Medulla oblongata (tissue), 1 donor: ENCODE measurements around the gene TANC1.
"Not testable (repeated sequence)": the region's sequence is repeated elsewhere in the genome, so short reads cannot be mapped to it uniquely, and the experiment has no call there.

ENCODE experiments used
- DNase-seq: peaks from one replicate; pipeline ENCODE4 v3.0.0-alpha.2; 2015; ENCODE audit errors: extremely low spot score

TANC1 gene

GRCh38 chr2:159089543-159089942 is 121.1 kb downstream of the TANC1 start:
- DNase-seq, result peak; percentile 61

- no peak for DNase-seq
Observed at GRCh38 chr2:159090514-159091201, 122.2 kb downstream of the TANC1 start.

GRCh38 chr2:159091381-159091780 is 122.9 kb downstream of the TANC1 start:
- no peak for DNase-seq

GRCh38 chr2:159091976-159092375 is 123.5 kb downstream of the TANC1 start:
- DNase-seq, result no peak

GRCh38 chr2:159093497-159093896 is 125.1 kb downstream of the TANC1 start:
- DNase-seq, result no peak

GRCh38 chr2:159094173-159094737 is 125.8 kb downstream of the TANC1 start:
- DNase-seq, result peak; percentile 53

GRCh38 chr2:159095813-159096212 is 127.4 kb downstream of the TANC1 start:
- no peak for DNase-seq

GRCh38 chr2:159096302-159096855 is 127.9 kb downstream of the TANC1 start:
- DNase-seq, result not testable (repeated sequence)

GRCh38 chr2:159096901-159097300 is 128.5 kb downstream of the TANC1 start:
- no peak for DNase-seq

- DNase-seq, result no peak
Observed at GRCh38 chr2:159098361-159098760, 129.9 kb downstream of the TANC1 start.

GRCh38 chr2:159098921-159099411 is 130.5 kb downstream of the TANC1 start:
- DNase-seq, result no peak

GRCh38 chr2:159101755-159102489 is 133.5 kb downstream of the TANC1 start:
- no peak for DNase-seq

GRCh38 chr2:159103411-159103810 is 135.0 kb downstream of the TANC1 start:
- no peak for DNase-seq

- DNase-seq, result no peak
Observed at GRCh38 chr2:159106109-159106508, 137.7 kb downstream of the TANC1 start.

GRCh38 chr2:159108181-159108893 is 139.9 kb downstream of the TANC1 start:
- no peak for DNase-seq

- DNase-seq, result no peak
Observed at GRCh38 chr2:159109517-159109916, 141.1 kb downstream of the TANC1 start.

GRCh38 chr2:159110784-159111183 is 142.3 kb downstream of the TANC1 start:
- no peak for DNase-seq

- peak; percentile 79 for DNase-seq
Observed at GRCh38 chr2:159111346-159111927, 143.0 kb downstream of the TANC1 start.

- DNase-seq, result no peak
Observed at GRCh38 chr2:159114835-159115234, 146.4 kb downstream of the TANC1 start.

- DNase-seq, result no peak
Observed at GRCh38 chr2:159116922-159117321, 148.5 kb downstream of the TANC1 start.

- no peak for DNase-seq
Observed at GRCh38 chr2:159117658-159118057, 149.2 kb downstream of the TANC1 start.
